ENCODE data around the gene MRPS10. TPM values are rescaled to one million over a fixed set of nuclear protein-coding genes. Genes with fewer than 3 reads are reported as not detected.

MRPS10 gene
- total RNA-seq, 2 donors from 2014 or later: 22.5 to 26.8 TPM

DNA sequence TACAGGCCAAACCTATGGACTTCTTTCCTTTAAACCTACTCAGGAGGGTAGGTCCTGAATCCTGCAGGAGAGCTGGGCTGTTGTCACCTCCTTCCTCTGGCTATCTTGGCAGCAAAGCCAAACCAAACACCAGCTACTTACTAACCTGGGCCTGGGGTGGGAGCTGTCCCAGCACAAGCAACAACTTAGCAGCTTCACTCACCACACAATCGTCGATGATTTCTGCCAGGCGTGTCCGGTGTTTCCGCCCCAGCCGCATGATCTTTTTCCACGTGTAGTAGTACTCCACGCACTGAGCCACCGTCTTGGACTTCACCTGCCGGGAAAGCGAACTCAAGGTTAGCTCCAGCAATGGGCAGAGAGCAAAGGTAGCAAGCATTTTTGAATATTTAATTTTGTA lies 25.4 kb upstream of the MRPS10 start:
- intact Hi-C loops (cut with DNase I): no loop called here
- DNase-seq (ENCODE audit: low spot score): no peak

DNA sequence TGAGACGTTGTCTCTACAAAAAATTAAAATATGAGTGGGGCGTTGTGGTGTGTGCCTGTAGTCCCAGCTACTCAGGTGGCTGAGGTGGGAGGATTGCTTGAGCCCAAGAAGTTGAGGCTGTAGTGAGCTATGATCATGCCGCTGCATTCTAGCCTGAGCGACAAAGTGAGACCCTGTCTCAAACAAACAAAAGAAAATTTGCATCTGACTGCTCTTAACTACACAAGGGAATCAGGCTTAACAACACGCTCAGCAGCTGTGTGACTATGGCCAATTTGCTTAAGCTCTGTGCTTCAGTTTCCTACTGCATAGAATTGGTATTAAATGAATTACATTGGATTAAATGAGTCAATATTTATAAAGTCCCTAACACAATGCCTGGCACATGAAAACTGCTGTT lies 24.3 kb upstream of the MRPS10 start:
- intact Hi-C loops (cut with DNase I): no loop called here

DNA sequence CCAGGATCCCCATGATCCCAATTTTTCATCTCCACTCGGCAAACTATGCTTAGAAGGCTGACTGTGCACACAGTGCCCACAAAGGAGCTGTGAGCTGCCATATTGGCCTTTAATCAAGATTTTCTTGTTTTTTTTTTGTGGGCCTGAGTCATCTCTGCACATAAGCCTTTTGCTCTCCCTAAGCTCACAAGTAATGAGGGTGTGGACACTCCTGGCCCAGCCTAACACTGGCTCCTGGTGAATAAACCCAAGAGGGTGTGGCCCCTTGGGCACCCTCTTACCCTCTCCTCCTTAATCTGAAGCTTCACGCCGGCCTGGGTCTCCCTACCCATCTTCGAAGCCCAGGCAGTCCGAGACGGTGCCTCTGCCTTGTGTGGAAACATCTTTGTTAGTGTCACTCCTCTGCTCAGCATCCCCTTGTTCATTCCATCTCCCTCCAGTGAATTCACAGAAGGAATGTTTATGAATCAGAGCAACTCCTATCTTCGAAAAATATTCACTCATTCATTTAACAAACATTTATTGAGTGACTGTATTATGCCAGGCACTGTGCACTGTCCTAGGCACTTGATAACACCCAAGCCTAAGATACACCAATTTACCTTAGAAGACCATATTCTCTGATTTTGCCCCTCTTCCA lies 22.2 kb upstream of the MRPS10 start:
- intact Hi-C loops (cut with DNase I): no loop called here
- no peak for DNase-seq (ENCODE audit: low spot score)

More for the DNA sequence above, 24.3 kb upstream of the MRPS10 start:
- DNase-seq (ENCODE audit: low spot score): no peak

- intact Hi-C loops (cut with DNase I): no loop called here
- DNase-seq (ENCODE audit: low spot score): no peak
Observed at GRCh38 chr6:42239333-42239732, 21.7 kb upstream of the MRPS10 start.

GRCh38 chr6:42237857-42238256 lies 20.2 kb upstream of the MRPS10 start:
- DNase-seq (ENCODE audit: low spot score): no peak
- intact Hi-C loops (cut with DNase I): no loop called here

DNA sequence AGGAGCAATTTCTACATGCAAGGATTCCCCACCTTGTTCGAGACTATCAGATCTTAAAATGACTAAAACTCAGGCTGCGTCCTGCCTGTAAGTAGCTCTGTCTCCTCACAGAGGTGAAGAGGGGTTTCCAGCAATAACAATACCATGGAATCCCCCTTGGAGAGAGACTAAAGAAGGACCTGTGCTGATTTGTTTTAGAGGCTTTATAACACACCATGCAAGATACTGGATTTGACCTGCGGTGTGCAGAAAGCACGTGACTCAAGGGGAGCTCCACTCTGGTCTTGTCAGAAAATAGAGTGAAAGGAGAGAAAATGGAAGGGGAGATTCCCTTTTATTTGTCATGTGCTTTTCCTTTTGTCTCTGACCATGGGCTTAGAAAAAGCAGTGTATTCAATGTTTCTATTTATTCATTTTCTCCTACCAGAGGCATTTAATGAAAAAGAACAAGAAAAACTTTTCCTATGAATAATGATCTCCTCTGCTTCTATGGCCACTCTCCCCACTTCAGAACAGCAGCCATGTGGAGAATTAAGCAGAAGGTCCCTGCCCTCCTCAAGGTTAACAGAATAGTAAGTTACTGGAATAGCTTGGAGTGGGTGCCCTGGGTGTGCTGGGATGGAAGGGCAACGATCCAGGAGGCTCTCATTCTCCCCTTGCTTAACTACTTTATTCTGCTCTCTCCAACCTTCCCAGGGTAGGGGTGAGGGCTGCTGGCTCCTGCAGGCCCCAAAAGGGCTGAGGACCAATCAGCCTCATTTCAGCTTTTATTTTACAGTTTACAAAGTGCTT lies 19.2 kb upstream of the MRPS10 start:
- DNase-seq (ENCODE audit: low spot score): no peak
- intact Hi-C loops (cut with DNase I): no loop called here

DNA sequence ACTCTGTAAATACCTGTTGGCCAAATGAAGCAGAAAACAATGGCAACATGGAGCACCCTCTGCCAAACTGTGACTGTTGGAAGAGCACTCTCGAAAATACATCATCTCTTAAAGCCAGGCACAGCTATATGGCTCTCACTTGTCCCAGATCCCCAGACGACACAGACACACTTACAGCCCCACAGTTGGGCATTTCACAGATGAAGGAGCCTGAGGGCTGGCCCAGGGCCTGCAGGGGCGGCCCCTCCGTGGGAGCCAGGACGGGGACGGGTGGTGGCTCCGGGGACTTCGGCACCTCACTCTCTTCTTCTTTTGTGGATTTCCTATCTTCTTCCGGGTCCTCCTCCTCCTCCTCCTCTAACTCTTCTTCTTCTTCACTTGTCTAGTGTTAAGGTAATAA lies 18.4 kb upstream of the MRPS10 start:
- intact Hi-C loops (cut with DNase I): no loop called here
- no peak for DNase-seq (ENCODE audit: low spot score)

DNA sequence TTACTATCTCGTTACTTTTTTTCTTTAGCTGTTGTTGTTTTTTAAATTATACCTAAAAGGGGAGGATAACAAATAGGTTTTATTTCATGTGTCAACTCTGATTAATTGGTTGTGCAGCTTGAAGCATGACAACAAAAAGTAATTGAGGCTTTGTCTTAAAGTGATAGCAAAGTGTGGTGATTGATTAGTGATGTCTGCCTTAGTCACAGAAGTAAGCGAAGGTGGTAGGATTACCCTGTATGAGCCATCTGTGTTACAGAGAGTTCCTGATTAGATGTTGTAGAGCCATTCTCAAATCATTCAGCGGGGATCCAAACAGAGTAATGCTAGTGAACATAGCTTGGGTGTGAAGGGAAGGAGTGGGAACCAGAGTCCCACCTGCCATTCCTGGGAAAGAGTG lies 14.4 kb upstream of the MRPS10 start:
- no peak for DNase-seq (ENCODE audit: low spot score)
- intact Hi-C loops (cut with DNase I): no loop called here

- intact Hi-C loops (cut with DNase I): no loop called here
- DNase-seq (ENCODE audit: low spot score): no peak
Observed at GRCh38 chr6:42230345-42231321, 13.0 kb upstream of the MRPS10 start.

GRCh38 chr6:42229506-42230119 lies 12.0 kb upstream of the MRPS10 start:
- DNase-seq (ENCODE audit: low spot score): no peak
- intact Hi-C loops (cut with DNase I): no loop called here

GRCh38 chr6:42228305-42228704 lies 10.6 kb upstream of the MRPS10 start:
- DNase-seq (ENCODE audit: low spot score): no peak

GRCh38 chr6:42227173-42227850 lies 9.7 kb upstream of the MRPS10 start:
- DNase-seq (ENCODE audit: low spot score): no peak
- intact Hi-C loops (cut with DNase I): no loop called here

More at GRCh38 chr6:42228305-42228704, 10.6 kb upstream of the MRPS10 start:
- intact Hi-C loops (cut with DNase I): no loop called here

DNA sequence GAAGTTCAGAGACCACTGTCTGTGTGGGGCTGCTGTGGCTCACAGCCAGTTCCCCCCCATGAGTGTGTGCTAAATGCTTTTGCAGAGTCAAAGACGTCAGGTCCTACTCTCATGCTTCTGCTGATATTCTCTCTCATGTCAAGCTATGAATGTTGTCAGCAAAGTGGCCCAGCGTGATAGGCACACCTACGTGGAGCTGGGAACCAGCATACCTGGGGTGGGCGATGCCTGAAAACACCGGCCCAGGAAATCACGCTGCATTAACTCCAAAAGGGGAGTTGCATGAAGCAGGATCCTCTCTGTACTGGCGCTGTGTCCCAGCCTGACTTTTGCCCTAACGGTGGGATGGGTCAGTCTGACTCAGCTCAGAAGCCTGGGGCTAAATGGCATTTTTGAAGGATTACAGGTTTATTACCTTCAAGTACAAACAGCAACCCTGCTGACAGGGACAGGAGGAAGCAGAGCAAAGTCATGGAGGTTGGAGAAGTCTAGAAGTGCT lies 9.0 kb upstream of the MRPS10 start:
- DNase-seq (ENCODE audit: low spot score): no peak
- intact Hi-C loops (cut with DNase I): no loop called here

DNA sequence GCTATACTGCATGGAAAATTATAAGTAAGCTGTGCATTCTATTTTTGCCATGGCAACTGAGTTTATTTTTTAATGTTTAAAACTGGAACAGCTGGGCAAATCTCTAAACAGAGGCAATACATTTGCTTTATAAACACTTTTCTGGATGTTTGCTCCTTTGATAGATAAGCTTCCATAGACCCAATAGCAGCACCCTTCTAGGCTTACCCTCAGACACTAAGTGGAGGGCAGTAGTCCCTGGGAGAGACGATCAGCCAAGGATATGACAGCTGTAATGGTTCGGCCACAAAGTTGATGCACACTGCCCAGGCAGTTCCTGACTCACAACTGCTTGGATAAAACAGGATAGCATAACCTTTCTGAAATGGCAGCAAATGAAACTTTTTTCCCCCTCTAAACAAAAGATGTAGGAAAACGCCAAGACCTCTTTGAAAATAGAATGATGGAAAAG lies 8.5 kb upstream of the MRPS10 start:
- intact Hi-C loops (cut with DNase I): no loop called here

DNA sequence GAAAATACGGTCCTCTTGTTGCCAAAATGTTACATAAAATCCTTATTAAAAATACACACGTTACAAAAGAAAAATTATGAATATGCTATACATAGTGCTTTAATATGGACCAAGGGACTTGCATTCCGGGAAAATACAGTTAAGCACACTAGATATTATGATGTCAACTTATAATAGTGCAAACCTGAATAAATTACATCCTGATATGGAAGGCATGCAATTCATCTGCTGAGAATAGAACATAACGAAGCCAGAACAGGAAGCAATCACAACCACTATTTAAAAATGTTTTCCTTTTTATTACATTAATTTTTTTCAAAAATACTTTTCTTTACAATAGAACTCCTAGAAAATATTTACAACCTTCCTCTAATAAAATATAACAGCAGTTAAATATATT lies 7.8 kb upstream of the MRPS10 start:
- intact Hi-C loops (cut with DNase I): no loop called here
- no peak for DNase-seq (ENCODE audit: low spot score)

More for the DNA sequence above, 8.5 kb upstream of the MRPS10 start:
- DNase-seq (ENCODE audit: low spot score): no peak

- no peak for DNase-seq (ENCODE audit: low spot score)
- intact Hi-C loops (cut with DNase I): no loop called here
Observed at GRCh38 chr6:42225029-42225339, 7.3 kb upstream of the MRPS10 start.

DNA sequence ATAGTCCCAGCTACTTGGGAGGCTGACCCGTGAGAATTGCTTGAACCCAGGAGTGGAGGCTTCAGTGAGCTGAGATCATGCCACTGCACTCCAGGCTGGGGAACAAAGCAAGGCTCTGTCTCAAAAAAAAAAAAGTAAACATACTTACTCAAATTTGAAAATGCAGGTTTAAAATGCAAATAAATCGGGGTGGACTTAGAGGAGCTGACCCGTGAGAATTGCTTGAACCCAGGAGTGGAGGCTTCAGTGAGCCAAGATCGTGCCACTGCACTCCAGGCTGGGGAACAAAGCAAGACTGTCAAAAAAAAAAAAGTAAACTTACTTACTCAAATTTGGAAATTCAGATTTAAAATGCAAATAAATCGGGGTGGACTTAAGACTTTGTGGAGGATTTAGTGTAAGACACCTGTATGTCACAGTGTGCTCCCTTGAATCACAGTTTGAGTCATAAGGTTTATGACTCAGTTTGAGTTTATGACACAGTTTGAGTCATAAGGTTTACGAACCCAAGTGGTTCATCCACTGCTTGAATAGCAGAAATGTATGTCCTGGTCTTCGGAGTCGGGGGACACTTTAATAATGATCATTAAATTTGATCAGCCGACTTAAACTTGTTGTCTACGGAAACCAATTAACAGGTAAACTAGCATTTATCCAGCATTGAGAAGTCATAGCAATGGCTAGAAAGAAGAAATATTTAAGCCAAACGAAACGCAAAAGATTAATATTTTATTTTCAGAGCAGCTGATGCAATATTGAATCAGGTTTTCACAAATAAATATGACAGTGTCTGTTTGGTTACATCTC lies 6.8 kb upstream of the MRPS10 start:
- intact Hi-C loops (cut with DNase I): no loop called here
- DNase-seq (ENCODE audit: low spot score): no peak

- intact Hi-C loops (cut with DNase I): no loop called here
- no peak for DNase-seq (ENCODE audit: low spot score)
Observed at GRCh38 chr6:42222448-42222847, 4.8 kb upstream of the MRPS10 start.
